Mucosa of descending colon (tissue), 3 donors: Measurements from ENCODE around the gene CACNA1E. TPM values are rescaled to one million over a fixed set of nuclear protein-coding genes. Genes with fewer than 3 reads are reported as not detected.

Experiments
- ATAC-seq: fragments of 200-7000 bp; cut with Tn5 transposase; one replicate; pipeline ENCODE4 v1.9.1; 2020; ENCODE audit warnings: mild to moderate bottlenecking, moderate library complexity
- DNase-seq, 3 donors: peaks; one replicate each; pipeline ENCODE4 v3.0.0-alpha.2; 2020
- H3K36me3 ChIP-seq: fragments of 200-600 bp; one replicate; pipeline ENCODE4 v1.8.0; 2021; ENCODE audit warnings: low read depth, mild to moderate bottlenecking
- H3K4me1 ChIP-seq: fragments of 200-600 bp; one replicate; pipeline ENCODE4 v1.8.0; 2021; ENCODE audit warnings: low read depth, mild to moderate bottlenecking
- H3K4me3 ChIP-seq: fragments of 200-600 bp; one replicate; pipeline ENCODE4 v1.8.0; 2021; ENCODE audit warnings: mild to moderate bottlenecking
- H3K9me3 ChIP-seq: fragments of 200-600 bp; one replicate; pipeline ENCODE4 v1.8.0; 2021; ENCODE audit warnings: mild to moderate bottlenecking
- CTCF ChIP-seq: fragments of 200-600 bp; IDR thresholded peaks from one replicate; pipeline ENCODE4 v1.8.0; 2022; ENCODE audit warnings: antibody characterized with exemption, mild to moderate bottlenecking
- intact Hi-C, 2 donors: fragments of 100-400 bp; cut with DNase I in 1 of 2; cut with micrococcal nuclease in 1 of 2; formaldehyde crosslinking; loops; one replicate each; pipeline versions ENCODE4 v1.11.0 to v1.11.1; 2022; cut with DNase I, micrococcal nuclease
- total RNA-seq, 3 donors: library from RNA; stranded (reverse); fragmentation: NEBNext Ultra II Directional in 2 of 3; extraction: Animal tissue kit (Norgen Biotek cat#: 25700) in 2 of 3; gene quantifications; one replicate each; pipeline versions ENCODE4 v1.2.1 to v1.2.4, GENCODE V29; 2021 to 2023
- donor health status: DM: no; HTN: no; CAD: no; lungs with moderate emphysema.
- donor health status: DM: no; HTN: no; CAD: no.
- donor health status: DM: no; HTN: yes; CAD: no.

CACNA1E gene
- total RNA-seq, 3 donors from 2014 or later: 0.09 to 1.4 (median 0.22) TPM

- ATAC-seq: no peak
Measured at GRCh38 chr1:181784039-181784683, 300.8 kb downstream of the CACNA1E start.

GRCh38 chr1:181789395-181789794 lies 306.1 kb downstream of the CACNA1E start:
- ATAC-seq (no peak), DNase-seq (no peak)
- intact Hi-C loops: no loop called here
- Histone ChIP-seq H3K36me3 (no peaks in the 10 kb centered on the region), H3K4me1 (no peaks in the 10 kb centered on the region), H3K4me3 (no peak overlapping the region), H3K9me3 (no peaks in the 10 kb centered on the region)
- no peak for TF ChIP-seq CTCF

More at GRCh38 chr1:181784039-181784683, 300.8 kb downstream of the CACNA1E start:
- Histone ChIP-seq H3K9me3 (no peaks in the 10 kb centered on the region), H3K4me3 (no peak overlapping the region), H3K4me1 (no peaks in the 10 kb centered on the region), H3K36me3 (no peaks in the 10 kb centered on the region)
- intact Hi-C loops: no loop called here
- no peak for TF ChIP-seq CTCF
- no peak for DNase-seq

DNA sequence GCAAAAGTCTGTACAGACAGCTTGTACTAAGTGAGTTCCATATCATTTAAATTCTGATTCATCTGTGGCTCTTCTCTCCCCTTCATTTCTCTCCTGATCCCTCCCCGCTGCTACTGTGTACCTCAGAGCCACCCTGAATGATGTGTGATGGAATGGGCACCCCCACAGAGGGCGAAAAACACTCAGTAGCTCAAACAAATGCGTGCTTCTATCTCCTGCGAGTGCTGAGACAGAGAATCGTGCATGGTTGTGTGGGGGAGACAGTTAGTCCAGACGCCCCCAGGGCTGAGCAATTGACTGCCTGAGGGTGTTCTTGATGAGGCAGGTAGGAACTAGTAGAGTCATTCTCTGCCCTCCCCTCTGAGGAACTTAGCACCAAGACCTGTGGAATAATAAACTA lies 308.4 kb downstream of the CACNA1E start:
- no peak for ATAC-seq
- Histone ChIP-seq H3K4me1 (no peaks in the 10 kb centered on the region), H3K36me3 (no peaks in the 10 kb centered on the region), H3K4me3 (no peak overlapping the region), H3K9me3 (no peaks in the 10 kb centered on the region)
- intact Hi-C loops: no loop called here
- DNase-seq: no peak
- TF ChIP-seq CTCF: no peak

GRCh38 chr1:181793831-181794230 lies 310.5 kb downstream of the CACNA1E start:
- no peak overlapping the region for H3K4me3 ChIP-seq
- no peak for TF ChIP-seq CTCF
- no peaks in the 10 kb centered on the region for H3K36me3 ChIP-seq
- no peaks in the 10 kb centered on the region for H3K4me1 ChIP-seq
- intact Hi-C loops: no loop called here
- no peak for DNase-seq
- no peaks in the 10 kb centered on the region for H3K9me3 ChIP-seq
- ATAC-seq: no peak

DNA sequence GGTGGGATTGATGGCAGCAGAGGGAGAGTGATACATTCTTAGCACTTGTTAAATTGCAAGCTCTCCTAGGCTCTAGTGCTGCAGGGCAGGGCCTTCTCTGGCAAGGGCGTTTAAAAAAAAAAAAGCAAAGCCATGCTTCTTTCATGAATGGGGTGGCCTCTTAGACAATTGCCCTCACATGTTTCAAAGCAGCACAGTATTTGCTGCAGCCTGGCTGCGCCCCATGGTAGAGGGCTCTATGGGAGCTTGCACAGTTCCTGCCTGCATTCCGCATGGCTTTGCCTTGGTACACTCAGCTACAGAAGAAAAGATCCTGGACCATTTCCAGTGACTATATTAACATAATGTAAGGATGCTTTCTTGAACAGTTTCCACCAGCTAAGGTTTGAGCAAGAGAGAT lies 311.0 kb downstream of the CACNA1E start:
- DNase-seq (no peak), ATAC-seq (no peak)
- TF ChIP-seq CTCF: no peak
- Histone ChIP-seq H3K4me3 (no peak overlapping the region), H3K36me3 (no peaks in the 10 kb centered on the region), H3K9me3 (no peaks in the 10 kb centered on the region), H3K4me1 (no peaks in the 10 kb centered on the region)
- intact Hi-C loops: no loop called here
